Epithelial cell of prostate (primary cell): ENCODE measurements around the gene HERPUD2.
"Not testable (repeated sequence)": the region's sequence is repeated elsewhere in the genome, so short reads cannot be mapped to it uniquely, and the experiment has no call there.

Source experiments
- DNase-seq: peaks from one replicate; pipeline ENCODE4 v3.0.0-alpha.2; 2011; ENCODE audit warnings: low read depth, low spot score
- H3K27ac ChIP-seq: fragments of 450-650 bp; 2 replicates; pipeline ENCODE4 v1.5.1; 2017; ENCODE audit warnings: mild to moderate bottlenecking

HERPUD2 gene

GRCh38 chr7:35624299-35625186 is 70.4 kb downstream of the HERPUD2 start:
- DNase-seq, result no peak
- no peak overlapping the region for H3K27ac ChIP-seq

GRCh38 chr7:35623381-35623780 is 71.6 kb downstream of the HERPUD2 start:
- no peak for DNase-seq
- no peak overlapping the region for H3K27ac ChIP-seq

GRCh38 chr7:35619863-35620262 is 75.1 kb downstream of the HERPUD2 start:
- H3K27ac ChIP-seq, result no peak overlapping the region
- DNase-seq, result no peak

- DNase-seq, result no peak
- no peak overlapping the region for H3K27ac ChIP-seq
Measured at GRCh38 chr7:35617041-35617440, 77.9 kb downstream of the HERPUD2 start.

- no peak for DNase-seq
- no peak overlapping the region for H3K27ac ChIP-seq
Measured at GRCh38 chr7:35613150-35613549, 81.8 kb downstream of the HERPUD2 start.

GRCh38 chr7:35605760-35606159 is 89.2 kb downstream of the HERPUD2 start:
- no peak overlapping the region for H3K27ac ChIP-seq
- DNase-seq, result no peak

GRCh38 chr7:35604595-35604994 is 90.3 kb downstream of the HERPUD2 start:
- H3K27ac ChIP-seq, result no peak overlapping the region
- DNase-seq, result no peak

GRCh38 chr7:35599645-35600044 is 95.3 kb downstream of the HERPUD2 start:
- no peak overlapping the region for H3K27ac ChIP-seq
- no peak for DNase-seq

GRCh38 chr7:35599061-35599460 is 95.9 kb downstream of the HERPUD2 start:
- no peak overlapping the region for H3K27ac ChIP-seq
- no peak for DNase-seq

- no peak overlapping the region for H3K27ac ChIP-seq
- no peak for DNase-seq
Measured at GRCh38 chr7:35596061-35596460, 98.9 kb downstream of the HERPUD2 start.

GRCh38 chr7:35593899-35594298 is 101.0 kb downstream of the HERPUD2 start:
- no peak for DNase-seq
- H3K27ac ChIP-seq, result no peak overlapping the region

- no peak for DNase-seq
- H3K27ac ChIP-seq, result no peak overlapping the region
Measured at GRCh38 chr7:35588647-35589046, 106.3 kb downstream of the HERPUD2 start.

- H3K27ac ChIP-seq, result no peak overlapping the region
- DNase-seq, result no peak
Measured at GRCh38 chr7:35584990-35585389, 109.9 kb downstream of the HERPUD2 start.

- not testable (repeated sequence) for DNase-seq, H3K27ac ChIP-seq
Measured at GRCh38 chr7:35584533-35584932, 110.4 kb downstream of the HERPUD2 start.
